HEK293T (cell line): ENCODE measurements around the gene PLCB4.

ENCODE experiments used
- CTCF ChIA-PET: fragments of 350-600 bp; formaldehyde crosslinking; extraction: SDS; loops from one replicate; lab custom pipeline; 2021; ENCODE audit warnings: antibody characterized with exemption, inconsistent platforms; lab: Yijun Ruan, JAX
- POLR2A ChIA-PET: fragments of 350-600 bp; formaldehyde crosslinking; extraction: SDS; loops from one replicate; lab custom pipeline; 2020; ENCODE audit warnings: antibody characterized with exemption, inconsistent platforms; lab: Yijun Ruan, JAX
- DNase-seq: peaks from one replicate; pipeline ENCODE4 v3.0.0; 2012; ENCODE audit warnings: mixed read lengths; ENCODE audit errors: extremely low spot score
- ARNT ChIP-seq: fragments of 450-650 bp; IDR thresholded peaks from 2 replicates; pipeline ENCODE4 v1.6.1; 2017; ENCODE audit warnings: mild to moderate bottlenecking
- BHLHE40 ChIP-seq: fragments of 450-650 bp; IDR thresholded peaks from 2 replicates; pipeline ENCODE4 v1.6.1; 2016; ENCODE audit warnings: mild to moderate bottlenecking, moderate library complexity, borderline replicate concordance
- CTBP1 ChIP-seq: fragments of 450-650 bp; IDR thresholded peaks from 2 replicates; pipeline ENCODE4 v1.6.1; 2016; ENCODE audit warnings: borderline replicate concordance
- ELF4 ChIP-seq: fragments of 450-650 bp; IDR thresholded peaks from 2 replicates; pipeline ENCODE4 v1.6.1; 2017; ENCODE audit warnings: antibody characterized with exemption
- FOXA1 ChIP-seq: fragments of 450-650 bp; IDR thresholded peaks from 2 replicates; pipeline ENCODE4 v1.6.1; 2016; ENCODE audit warnings: mild to moderate bottlenecking
- FOXK2 ChIP-seq: fragments of 450-650 bp; IDR thresholded peaks from 2 replicates; pipeline ENCODE4 v1.6.1; 2016; ENCODE audit warnings: mild to moderate bottlenecking
- FOXM1 ChIP-seq: fragments of 450-650 bp; IDR thresholded peaks from 2 replicates; pipeline ENCODE4 v1.6.1; 2017; ENCODE audit warnings: mild to moderate bottlenecking, borderline replicate concordance
- HDGF ChIP-seq: fragments of 450-650 bp; IDR thresholded peaks from 2 replicates; pipeline ENCODE4 v1.6.1; 2017; ENCODE audit warnings: antibody characterized with exemption, borderline replicate concordance
- L3MBTL2 ChIP-seq: fragments of 450-650 bp; conservative IDR thresholded peaks from 2 replicates; pipeline ENCODE4 v1.6.1; 2016; ENCODE audit warnings: mild to moderate bottlenecking
- LEF1 ChIP-seq: fragments of 450-650 bp; IDR thresholded peaks from 2 replicates; pipeline ENCODE4 v1.6.1; 2017; ENCODE audit warnings: mild to moderate bottlenecking, borderline replicate concordance
- NFRKB ChIP-seq: fragments of 450-650 bp; IDR thresholded peaks from 2 replicates; pipeline ENCODE4 v1.6.1; 2016; ENCODE audit warnings: mild to moderate bottlenecking, moderate library complexity
- PKNOX1 ChIP-seq: fragments of 450-650 bp; IDR thresholded peaks from 2 replicates; pipeline ENCODE4 v1.6.1; 2016
- SP1 ChIP-seq: fragments of 450-650 bp; IDR thresholded peaks from 2 replicates; pipeline ENCODE4 v1.6.1; 2017
- SUZ12 ChIP-seq: fragments of 450-650 bp; IDR thresholded peaks from 2 replicates; pipeline ENCODE4 v1.6.1; 2016; ENCODE audit warnings: mild to moderate bottlenecking
- TARDBP ChIP-seq: fragments of 450-650 bp; IDR thresholded peaks from 2 replicates; pipeline ENCODE4 v1.6.1; 2016
- ZNF384 ChIP-seq: fragments of 450-650 bp; IDR thresholded peaks from 2 replicates; pipeline ENCODE4 v1.6.1; 2016

Gene PLCB4

GRCh38 chr20:9415426-9415825 is 346.5 kb downstream of the PLCB4 start:
- TF ChIP-seq ELF4 (no peak), PKNOX1 (no peak), ZNF384 (no peak), LEF1 (no peak), L3MBTL2 (no peak), SUZ12 (no peak)
- ChIA-PET CTCF (no interaction called here), POLR2A (no interaction called here)
- DNase-seq, result no peak

- POLR2A ChIA-PET, result no interaction called here
- no peak for DNase-seq
- TF ChIP-seq L3MBTL2, result no peak
- no peak for TF ChIP-seq NFRKB
- no peak for TF ChIP-seq ARNT
- TF ChIP-seq SUZ12, result no peak
- no peak for TF ChIP-seq LEF1
- TF ChIP-seq ZNF384, result no peak
Measured at GRCh38 chr20:9416421-9416820, 347.5 kb downstream of the PLCB4 start.

GRCh38 chr20:9417665-9418064 is 348.8 kb downstream of the PLCB4 start:
- no peak for DNase-seq
- ChIA-PET POLR2A (no interaction called here), CTCF (no interaction called here)
- TF ChIP-seq ARNT, result no peak
- no peak for TF ChIP-seq HDGF
- no peak for TF ChIP-seq ELF4
- no peak for TF ChIP-seq FOXA1
- TF ChIP-seq TARDBP, result no peak
- TF ChIP-seq ZNF384, result no peak
- no peak for TF ChIP-seq LEF1
- no peak for TF ChIP-seq SUZ12
- TF ChIP-seq NFRKB, result no peak
- no peak for TF ChIP-seq CTBP1
- no peak for TF ChIP-seq L3MBTL2
- TF ChIP-seq SP1, result no peak
- TF ChIP-seq FOXM1, result no peak
- no peak for TF ChIP-seq PKNOX1
- TF ChIP-seq FOXK2, result no peak
- TF ChIP-seq BHLHE40, result no peak

More at GRCh38 chr20:9416421-9416820, 347.5 kb downstream of the PLCB4 start:
- CTCF ChIA-PET, result no interaction called here

GRCh38 chr20:9422321-9423057 is 353.6 kb downstream of the PLCB4 start:
- TF ChIP-seq LEF1 (no peak), BHLHE40 (no peak), PKNOX1 (no peak), TARDBP (no peak)
- DNase-seq, result no peak
- ChIA-PET POLR2A (no interaction called here), CTCF (no interaction called here)

GRCh38 chr20:9424551-9424950 is 355.7 kb downstream of the PLCB4 start:
- CTCF ChIA-PET, result no interaction called here
- POLR2A ChIA-PET, result no interaction called here
- TF ChIP-seq FOXK2 (no peak), ZNF384 (no peak), TARDBP (no peak), FOXM1 (no peak)

GRCh38 chr20:9427430-9428291 is 358.8 kb downstream of the PLCB4 start:
- TF ChIP-seq NFRKB, result no peak
- no peak for TF ChIP-seq TARDBP
- TF ChIP-seq CTBP1, result no peak
- no peak for TF ChIP-seq ZNF384
- no peak for TF ChIP-seq SP1
- ChIA-PET POLR2A (no interaction called here), CTCF (no interaction called here)
- no peak for DNase-seq

More at GRCh38 chr20:9424551-9424950, 355.7 kb downstream of the PLCB4 start:
- no peak for DNase-seq

- TF ChIP-seq LEF1 (no peak), NFRKB (no peak), ARNT (no peak), ELF4 (no peak), PKNOX1 (no peak), TARDBP (no peak), FOXA1 (no peak), BHLHE40 (no peak)
- CTCF ChIA-PET, result no interaction called here
- DNase-seq, result no peak
- POLR2A ChIA-PET, result no interaction called here
Measured at GRCh38 chr20:9428292-9428607, 359.4 kb downstream of the PLCB4 start.
